ENCODE results near the gene MIER1.

- TF ChIP-seq, protein P1, sequence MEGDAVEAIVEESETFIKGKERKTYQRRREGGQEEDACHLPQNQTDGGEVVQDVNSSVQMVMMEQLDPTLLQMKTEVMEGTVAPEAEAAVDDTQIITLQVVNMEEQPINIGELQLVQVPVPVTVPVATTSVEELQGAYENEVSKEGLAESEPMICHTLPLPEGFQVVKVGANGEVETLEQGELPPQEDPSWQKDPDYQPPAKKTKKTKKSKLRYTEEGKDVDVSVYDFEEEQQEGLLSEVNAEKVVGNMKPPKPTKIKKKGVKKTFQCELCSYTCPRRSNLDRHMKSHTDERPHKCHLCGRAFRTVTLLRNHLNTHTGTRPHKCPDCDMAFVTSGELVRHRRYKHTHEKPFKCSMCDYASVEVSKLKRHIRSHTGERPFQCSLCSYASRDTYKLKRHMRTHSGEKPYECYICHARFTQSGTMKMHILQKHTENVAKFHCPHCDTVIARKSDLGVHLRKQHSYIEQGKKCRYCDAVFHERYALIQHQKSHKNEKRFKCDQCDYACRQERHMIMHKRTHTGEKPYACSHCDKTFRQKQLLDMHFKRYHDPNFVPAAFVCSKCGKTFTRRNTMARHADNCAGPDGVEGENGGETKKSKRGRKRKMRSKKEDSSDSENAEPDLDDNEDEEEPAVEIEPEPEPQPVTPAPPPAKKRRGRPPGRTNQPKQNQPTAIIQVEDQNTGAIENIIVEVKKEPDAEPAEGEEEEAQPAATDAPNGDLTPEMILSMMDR (IDR thresholded peaks at IDR 0.05) = no peak
- no peak for TF ChIP-seq POLR2AphosphoS5 (IDR thresholded peaks at IDR 0.05; ENCODE audit: low read depth, low read length)
- no peak for TF ChIP-seq SIN3A (IDR thresholded peaks at IDR 0.05; ENCODE audit: borderline replicate concordance, insufficient read depth, low read depth, low read length)
Observed at GRCh38 chr1:66929146-66929688, 4.4 kb downstream of the MIER1 start.
